H1 (cell line): Measurements from ENCODE around the gene MRRF. TPM values are rescaled to one million over a fixed set of nuclear protein-coding genes. Genes with fewer than 3 reads are reported as not detected.

Experiments used
- CTCF ChIA-PET: fragments of 300-600 bp; sonication (Branson Sonifier 250); formaldehyde crosslinking; loops from one replicate; lab custom pipeline; 2021; ENCODE audit not compliant: partially characterized antibody; lab: Charles Lee
- POLR2A ChIA-PET: fragments of 300-600 bp; sonication (Branson Sonifier 250); formaldehyde crosslinking; loops from one replicate; lab custom pipeline; 2021; ENCODE audit warnings: inconsistent platforms; ENCODE audit not compliant: partially characterized antibody; lab: Charles Lee
- DNase-seq, 2 experiments: peaks; one replicate each; pipeline versions ENCODE4 v3.0.0 to v3.0.0-alpha.2; 2010 to 2022; ENCODE audit warnings: low spot score in 2 of 2, low read depth in 1 of 2, mixed read lengths in 1 of 2
- FAIRE-seq: peaks from 2 replicates; lab custom pipeline; 2011; peaks lifted over from hg19 to GRCh38; lab: Jason Lieb, UNC
- H2AFZ ChIP-seq: 2 replicates; pipeline ENCODE4 v1.8.1; 2012; ENCODE audit warnings: low read length, inconsistent platforms
- H2AK5ac ChIP-seq: 2 replicates; pipeline ENCODE4 v1.6.1; 2013; ENCODE audit warnings: low read depth, low read length
- H2BK120ac ChIP-seq: replicated peaks from 2 replicates; pipeline ENCODE3; 2013; ENCODE audit warnings: low read depth, low read length, inconsistent platforms
- H2BK12ac ChIP-seq: 2 replicates; pipeline ENCODE4 v1.6.1; 2013; ENCODE audit warnings: low read depth, low read length
- H2BK15ac ChIP-seq: 2 replicates; pipeline ENCODE4 v1.6.1; 2013; ENCODE audit warnings: low read length
- H2BK20ac ChIP-seq: 2 replicates; pipeline ENCODE4 v1.6.1; 2013; ENCODE audit warnings: low read length
- H2BK5ac ChIP-seq: 2 replicates; pipeline ENCODE4 v1.6.1; 2013; ENCODE audit warnings: low read depth, low read length
- H3K14ac ChIP-seq: 2 replicates; pipeline ENCODE4 v1.6.1; 2013; ENCODE audit warnings: inconsistent platforms; ENCODE audit not compliant: insufficient read length
- H3K18ac ChIP-seq: 2 replicates; pipeline ENCODE4 v1.6.1; 2013; ENCODE audit warnings: low read length; ENCODE audit errors: extremely low read depth
- H3K23ac ChIP-seq: 2 replicates; pipeline ENCODE4 v1.6.1; 2013; ENCODE audit warnings: inconsistent platforms; ENCODE audit not compliant: insufficient read length
- H3K23me2 ChIP-seq: 2 replicates; pipeline ENCODE4 v1.6.1; 2013; ENCODE audit warnings: low read depth, low read length
- H3K27ac ChIP-seq: 2 replicates; pipeline ENCODE4 v1.6.1; 2011; ENCODE audit warnings: low read depth, low read length, inconsistent platforms
- H3K27me3 ChIP-seq, 4 experiments: replicated peaks in 1 of 4; 1 replicate in 1 of 4; 2 replicates in 3 of 4; pipeline versions ENCODE4 v1.6.1 to v1.8.1; 2011 to 2013; ENCODE audit warnings: low read length in 3 of 4, mild to moderate bottlenecking in 3 of 4, inconsistent platforms in 2 of 4, mixed read lengths in 2 of 4, moderate library complexity in 1 of 4; ENCODE audit not compliant: control insufficient read depth in 3 of 4, insufficient read depth in 3 of 4; ENCODE audit errors: extremely low read depth in 1 of 4
- H3K36me3 ChIP-seq, 4 experiments: 2 replicates each; pipeline versions ENCODE4 v1.6.1 to v1.8.1; 2011 to 2013; ENCODE audit warnings: mild to moderate bottlenecking in 4 of 4, low read length in 3 of 4, moderate library complexity in 2 of 4, control low read depth in 1 of 4, inconsistent platforms in 1 of 4; ENCODE audit not compliant: insufficient read depth in 4 of 4, control insufficient read depth in 2 of 4
- H3K4ac ChIP-seq: replicated peaks from 2 replicates; pipeline ENCODE3; 2013; ENCODE audit warnings: low read length, low read depth, mixed read lengths, inconsistent platforms; ENCODE audit not compliant: insufficient read length
- H3K4me1 ChIP-seq, 4 experiments: replicated peaks in 1 of 4; 1 replicate in 1 of 4; 2 replicates in 3 of 4; pipeline versions ENCODE4 v1.6.1 to v1.8.1; 2011 to 2013; ENCODE audit warnings: low read length in 3 of 4, inconsistent platforms in 2 of 4, mixed read lengths in 1 of 4; ENCODE audit not compliant: insufficient read depth in 4 of 4, control insufficient read depth in 3 of 4
- H3K4me2 ChIP-seq, 2 experiments: 2 replicates each; pipeline versions ENCODE4 v1.6.1 to v1.8.1; 2011 to 2013; ENCODE audit warnings: low read depth in 2 of 2, low read length in 2 of 2, control low read depth in 1 of 2, inconsistent platforms in 1 of 2, mild to moderate bottlenecking in 1 of 2; ENCODE audit not compliant: insufficient read depth in 1 of 2
- H3K4me3 ChIP-seq, 4 experiments: fragments of 200-600, 300-600 bp in 1 of 4; sonication (generic), shearing (Covaris generic), sonication (Bioruptor Twin) in 1 of 4; 2 replicates each; pipeline versions ENCODE4 v1.5.1 to v1.8.1; 2011 to 2016; ENCODE audit warnings: low read length in 4 of 4, low read depth in 3 of 4, control low read depth in 2 of 4, inconsistent platforms in 2 of 4, mild to moderate bottlenecking in 2 of 4, mixed read lengths in 1 of 4, moderate library complexity in 1 of 4; ENCODE audit not compliant: insufficient read depth in 2 of 4; ENCODE audit errors: extremely low read depth in 1 of 4
- H3K56ac ChIP-seq: replicated peaks from 2 replicates; pipeline ENCODE3; 2013; ENCODE audit warnings: low read depth, mild to moderate bottlenecking, mixed read lengths, low read length, inconsistent platforms; ENCODE audit not compliant: insufficient read length
- H3K79me1 ChIP-seq: 2 replicates; pipeline ENCODE4 v1.6.1; 2013; ENCODE audit warnings: low read depth, low read length, control low read depth
- H3K79me2 ChIP-seq, 2 experiments: 2 replicates each; pipeline versions ENCODE4 v1.6.1 to v1.8.1; 2012 to 2013; ENCODE audit warnings: low read length in 2 of 2, mild to moderate bottlenecking in 2 of 2, inconsistent platforms in 1 of 2; ENCODE audit not compliant: insufficient read depth in 2 of 2, control insufficient read depth in 1 of 2
- H3K9ac ChIP-seq, 4 experiments: replicated peaks in 1 of 4; 1 replicate in 1 of 4; 2 replicates in 3 of 4; pipeline versions ENCODE4 v1.6.1 to v1.8.1; 2011 to 2013; ENCODE audit warnings: low read depth in 3 of 4, low read length in 3 of 4, control low read depth in 2 of 4, mild to moderate bottlenecking in 2 of 4, moderate library complexity in 2 of 4, inconsistent platforms in 1 of 4; ENCODE audit errors: extremely low read depth in 1 of 4
- H3K9me3 ChIP-seq, 2 experiments: 2 replicates each; pipeline versions ENCODE4 v1.6.1 to v1.8.1; 2012 to 2013; ENCODE audit warnings: mild to moderate bottlenecking in 2 of 2, moderate library complexity in 2 of 2, control low read depth in 1 of 2, inconsistent platforms in 1 of 2, low read depth in 1 of 2, low read length in 1 of 2, mixed read lengths in 1 of 2; ENCODE audit not compliant: insufficient read depth in 2 of 2
- H4K20me1 ChIP-seq, 2 experiments: replicated peaks in 1 of 2; 2 replicates each; pipeline versions ENCODE3 to v1.8.1; 2011 to 2013; ENCODE audit warnings: inconsistent platforms in 2 of 2, low read length in 2 of 2, mild to moderate bottlenecking in 1 of 2; ENCODE audit not compliant: insufficient read depth in 2 of 2, control insufficient read depth in 1 of 2
- H4K5ac ChIP-seq: 2 replicates; pipeline ENCODE4 v1.6.1; 2013; ENCODE audit warnings: low read length, low read depth, mixed read lengths, inconsistent platforms; ENCODE audit not compliant: insufficient read length
- H4K8ac ChIP-seq: 2 replicates; pipeline ENCODE4 v1.8.0; 2013; ENCODE audit warnings: mild to moderate bottlenecking, moderate library complexity, low read length, inconsistent platforms; ENCODE audit not compliant: insufficient read depth; ENCODE audit errors: extremely low read depth
- H4K91ac ChIP-seq: replicated peaks from 2 replicates; pipeline ENCODE3; 2013; ENCODE audit warnings: low read length, mixed read lengths, inconsistent platforms; ENCODE audit not compliant: insufficient read length
- ATF2 ChIP-seq: IDR thresholded peaks from 2 replicates; pipeline ENCODE4 v1.6.1; 2012; ENCODE audit warnings: low read length, inconsistent platforms
- BCL11A ChIP-seq, 2 experiments: IDR thresholded peaks; one replicate each; pipeline ENCODE4 v1.6.1; 2011; ENCODE audit warnings: low read depth in 2 of 2, low read length in 2 of 2, mild to moderate bottlenecking in 2 of 2
- CTCF ChIP-seq, 3 experiments: IDR thresholded peaks; 1 replicate in 2 of 3; 2 replicates in 1 of 3; pipeline versions ENCODE4 v1.5.1 to v1.6.1; 2011; ENCODE audit warnings: low read length in 3 of 3, mild to moderate bottlenecking in 3 of 3, inconsistent platforms in 2 of 3, low read depth in 1 of 3, moderate library complexity in 1 of 3; ENCODE audit not compliant: insufficient read depth in 1 of 3; ENCODE audit errors: control extremely low read depth in 1 of 3
- NANOG ChIP-seq: IDR thresholded peaks from 2 replicates; pipeline ENCODE4 v1.6.1; 2011; ENCODE audit warnings: low read length, low read depth, mild to moderate bottlenecking, inconsistent platforms; ENCODE audit not compliant: insufficient read depth, poor library complexity, severe bottlenecking
- PHF8 ChIP-seq: fragments of 200-600 bp; sonication (generic); conservative IDR thresholded peaks from 2 replicates; pipeline ENCODE4 v1.7.1; 2012; ENCODE audit warnings: low read depth, mild to moderate bottlenecking, inconsistent platforms, low read length, moderate library complexity
- POLR2AphosphoS5 ChIP-seq: IDR thresholded peaks from 2 replicates; pipeline ENCODE4 v1.6.1; 2011; ENCODE audit warnings: low read depth, low read length
- SIX5 ChIP-seq: IDR thresholded peaks from 2 replicates; pipeline ENCODE4 v1.6.1; 2011; ENCODE audit warnings: mild to moderate bottlenecking, low read depth, low read length
- SRF ChIP-seq: IDR thresholded peaks from 2 replicates; pipeline ENCODE4 v1.6.1; 2011; ENCODE audit warnings: mild to moderate bottlenecking, low read depth, low read length, moderate library complexity
- TAF7 ChIP-seq: optimal IDR thresholded peaks from 2 replicates; pipeline ENCODE3; 2011; ENCODE audit warnings: low read depth, mild to moderate bottlenecking, inconsistent platforms, low read length, moderate library complexity, borderline replicate concordance
- WGBS, 2 experiments: shearing (Covaris generic) in 1 of 2; methylation state at CpG; one replicate each; pipeline versions ENCODE4 v1.1.6 to v1.1.7; 2013 to 2015; ENCODE audit warnings: low lambda C conversion rate in 2 of 2, mixed read lengths in 2 of 2, inconsistent platforms in 1 of 2, low coverage in 1 of 2, missing lambda C conversion rate in 1 of 2; ENCODE audit not compliant: insufficient replicate concordance in 2 of 2, insufficient coverage in 1 of 2, insufficient read length in 1 of 2; ENCODE audit errors: extremely low coverage in 1 of 2, missing lambda C conversion rate in 1 of 2; 5-methylcytosine and 5-hydroxymethylcytosine counted together
- polyA plus RNA-seq, 7 experiments: library from polyadenylated mRNA; depleted of rRNA in 3 of 7; stranded (reverse) in 5 of 7; unstranded in 2 of 7; fragments of >200 nt in 5 of 7; fragments of 200-250 nt in 2 of 7; gene quantifications; 1 replicate in 5 of 7; 2 replicates in 1 of 7; 4 replicates in 1 of 7; pipeline versions ENCODE4 v1.2.1 to v1.2.3, GENCODE V29; 2011 to 2013; ENCODE audit warnings: missing spikeins in 2 of 7, mixed read lengths in 2 of 7
- total RNA-seq: library from RNA; stranded (reverse); fragmentation: NEBNext Ultra II Directional; extraction: Animal tissue kit (Norgen Biotek cat#: 25700); gene quantifications from 2 replicates; pipeline ENCODE4 v1.2.1, GENCODE V29; 2021

The MRRF gene
- total and polyA plus RNA-seq, 2 of the 8 experiments (the other 6 are each of a cell fraction or from before 2014, with no cell fraction given): 29.4 to 47.8 TPM

- Histone ChIP-seq H3K14ac (no peak overlapping the region), H3K4ac (no peak overlapping the region), H3K36me3 (peaks cover 3 to 20% (median 13%) of the 10 kb centered on the region in 4 experiments; a peak in 7 of 8 replicates), H3K18ac (no peak overlapping the region), H3K4me2 (no peak overlapping the region), H3K56ac (no peak overlapping the region), H2BK5ac (no peak overlapping the region), H3K4me1 (peaks cover 0 to 6% (median 5%) of the 10 kb centered on the region in 4 experiments; a peak in 4 of 7 replicates), H3K79me2 (no peaks in the 10 kb centered on the region), H3K27ac (no peak overlapping the region), H3K9me3 (no peaks in the 10 kb centered on the region), H4K20me1 (peaks cover 0 to 3% of the 10 kb centered on the region in 2 experiments), H2BK120ac (no peak overlapping the region), H3K23ac (no peak overlapping the region), H2BK15ac (no peak overlapping the region), H4K91ac (no peak overlapping the region), H3K23me2 (no peaks in the 10 kb centered on the region), H3K9ac (no peak overlapping the region), H2BK12ac (no peak overlapping the region), H3K4me3 (no peak overlapping the region), H2AFZ (no peak overlapping the region), H2BK20ac (no peak overlapping the region), H4K8ac (no peak overlapping the region), H4K5ac (no peak overlapping the region), H3K27me3 (no peaks in the 10 kb centered on the region), H3K79me1 (no peaks in the 10 kb centered on the region), H2AK5ac (no peak overlapping the region)
- DNase-seq: no peak
- no peak for FAIRE-seq
- WGBS, 2 experiments: 68% methylated on average over 5 of the region's 5 CpGs; no CpG with 5 or more reads in 1 of the 2 experiments
- ChIA-PET CTCF (interaction anchor here (0.5 to 2.0 kb wide), 4 partner anchors 7 to 191 kb away, joined by 3 to 8 read pairs (median 3); no protein-coding TSS in a partner anchor), POLR2A (interaction anchor here (0.7 kb wide), 1 partner anchor 1106 kb away, joined by 3 read pairs; no protein-coding TSS in a partner anchor)
- TF ChIP-seq TAF7: no peak
- no peak for TF ChIP-seq POLR2AphosphoS5
- no peak for TF ChIP-seq PHF8
- TF ChIP-seq SIX5: no peak
- no peak for TF ChIP-seq ATF2
- TF ChIP-seq BCL11A (IDR thresholded peaks at IDR 0.05; ENCODE audit: low read depth in 2 of 2, low read length in 2 of 2): no peak
- TF ChIP-seq CTCF (IDR thresholded peaks at IDR 0.05; ENCODE audit: control extremely low read depth in 1 of 3, insufficient read depth in 1 of 3, low read depth in 1 of 3, low read length in 3 of 3): no peak
- no peak for TF ChIP-seq SRF
- TF ChIP-seq NANOG: no peak
Observed at GRCh38 chr9:122256206-122256605, 8.5 kb upstream of the MRRF start.
